Keratinocyte (primary cell): Measurements from ENCODE around the gene SLC25A44.

Experiments used
- EZH2 ChIP-seq: IDR thresholded peaks from one replicate; pipeline ENCODE4 v1.6.1; 2012; ENCODE audit warnings: inconsistent platforms, mild to moderate bottlenecking, low read length, moderate library complexity
- TF ChIP-seq, protein P1 (sequence below), 3 experiments: IDR thresholded peaks in 1 of 3; conservative IDR thresholded peaks in 1 of 3; optimal IDR thresholded peaks in 1 of 3; 2 replicates in 2 of 3; 3 replicates in 1 of 3; pipeline versions ENCODE3 to v1.5.1; 2011; ENCODE audit warnings: low read length in 3 of 3, mild to moderate bottlenecking in 3 of 3, moderate library complexity in 2 of 3, control low read depth in 1 of 3, inconsistent platforms in 1 of 3; ENCODE audit not compliant: insufficient read depth in 2 of 3; ENCODE audit errors: extremely low read depth in 1 of 3

- TF ChIP-seq, protein P1, sequence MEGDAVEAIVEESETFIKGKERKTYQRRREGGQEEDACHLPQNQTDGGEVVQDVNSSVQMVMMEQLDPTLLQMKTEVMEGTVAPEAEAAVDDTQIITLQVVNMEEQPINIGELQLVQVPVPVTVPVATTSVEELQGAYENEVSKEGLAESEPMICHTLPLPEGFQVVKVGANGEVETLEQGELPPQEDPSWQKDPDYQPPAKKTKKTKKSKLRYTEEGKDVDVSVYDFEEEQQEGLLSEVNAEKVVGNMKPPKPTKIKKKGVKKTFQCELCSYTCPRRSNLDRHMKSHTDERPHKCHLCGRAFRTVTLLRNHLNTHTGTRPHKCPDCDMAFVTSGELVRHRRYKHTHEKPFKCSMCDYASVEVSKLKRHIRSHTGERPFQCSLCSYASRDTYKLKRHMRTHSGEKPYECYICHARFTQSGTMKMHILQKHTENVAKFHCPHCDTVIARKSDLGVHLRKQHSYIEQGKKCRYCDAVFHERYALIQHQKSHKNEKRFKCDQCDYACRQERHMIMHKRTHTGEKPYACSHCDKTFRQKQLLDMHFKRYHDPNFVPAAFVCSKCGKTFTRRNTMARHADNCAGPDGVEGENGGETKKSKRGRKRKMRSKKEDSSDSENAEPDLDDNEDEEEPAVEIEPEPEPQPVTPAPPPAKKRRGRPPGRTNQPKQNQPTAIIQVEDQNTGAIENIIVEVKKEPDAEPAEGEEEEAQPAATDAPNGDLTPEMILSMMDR (optimal IDR thresholded peaks at IDR 0.05 in 1 of 3, IDR thresholded peaks at IDR 0.05 in 1 of 3, conservative IDR thresholded peaks at IDR 0.05 in 1 of 3; ENCODE audit: extremely low read depth in 1 of 3, insufficient read depth in 2 of 3, low read length in 3 of 3): no peak
- TF ChIP-seq EZH2: no peak
These were observed 53.8 kb downstream of the SLC25A44 start, which contains the start of gene PAQR6 for GRCh38 chr1:156247460-156248322.
